GM19455 (cell line): ENCODE results near the gene SPATA18.
"Not testable (repeated sequence)": the region's sequence is repeated elsewhere in the genome, so short reads cannot be mapped to it uniquely, and the experiment has no call there.

Source experiments
- ATAC-seq: cut with Tn5 transposase; IDR thresholded peaks from one replicate; pipeline ENCODE4 v1.9.1; 2021; ENCODE audit not compliant: unreplicated experiment

The SPATA18 gene

GRCh38 chr4:52051615-52052474 lies 741 bp downstream of the SPATA18 start:
- ATAC-seq, result peak; percentile 64

DNA sequence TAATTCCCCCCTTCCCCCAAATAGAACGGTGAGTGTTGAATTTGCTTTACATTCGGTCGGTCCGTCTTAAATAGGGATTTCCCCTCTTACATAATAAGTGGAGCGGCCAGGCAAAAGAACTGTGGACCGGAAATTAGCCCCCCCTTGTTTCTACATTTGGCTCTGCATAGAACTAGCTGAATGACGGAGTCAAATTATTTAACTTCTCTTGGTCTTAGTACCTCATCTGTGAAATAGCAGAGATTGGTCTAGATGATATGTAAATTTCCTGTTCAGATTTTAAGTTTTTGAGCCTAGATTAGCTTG lies 1.3 kb downstream of the SPATA18 start:
- peak; percentile 53 for ATAC-seq

DNA sequence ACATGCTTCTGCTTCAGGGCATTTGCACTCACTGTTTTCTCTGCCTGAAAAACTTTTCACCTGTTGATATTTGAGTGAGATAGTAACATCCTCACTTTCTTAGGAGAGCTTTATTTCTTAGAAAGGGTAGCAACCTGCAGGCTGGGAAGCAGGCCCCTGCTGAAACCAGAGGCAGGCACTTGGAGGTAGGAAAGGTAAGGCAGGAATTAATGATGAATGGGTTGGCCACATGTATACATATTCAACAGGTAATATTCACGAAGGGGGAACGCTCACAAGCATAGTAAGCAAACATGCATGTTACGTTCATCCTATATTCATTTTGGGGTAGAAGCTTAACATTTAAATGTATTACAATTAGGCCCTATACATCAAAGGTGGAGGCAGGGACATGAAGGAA lies 3.1 kb downstream of the SPATA18 start:
- no peak for ATAC-seq

DNA sequence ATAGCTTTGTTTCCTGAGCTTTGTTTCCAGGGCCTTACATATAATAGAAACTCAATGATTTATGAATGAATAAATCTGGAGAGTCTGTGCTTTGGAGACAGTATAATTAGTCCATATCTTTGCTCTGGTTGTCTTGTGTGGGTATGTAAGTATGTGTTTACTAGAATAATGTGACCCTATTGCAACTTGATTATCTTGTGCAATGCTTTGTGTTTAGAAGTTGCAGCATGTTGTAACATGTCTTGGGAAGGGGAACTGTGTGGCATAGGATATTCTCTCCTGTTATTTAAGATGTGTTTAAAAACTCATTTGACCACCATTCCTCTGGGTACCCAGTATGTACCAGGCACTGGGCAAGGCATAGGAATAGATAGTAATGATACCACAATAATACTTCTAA lies 6.1 kb downstream of the SPATA18 start:
- no peak for ATAC-seq

DNA sequence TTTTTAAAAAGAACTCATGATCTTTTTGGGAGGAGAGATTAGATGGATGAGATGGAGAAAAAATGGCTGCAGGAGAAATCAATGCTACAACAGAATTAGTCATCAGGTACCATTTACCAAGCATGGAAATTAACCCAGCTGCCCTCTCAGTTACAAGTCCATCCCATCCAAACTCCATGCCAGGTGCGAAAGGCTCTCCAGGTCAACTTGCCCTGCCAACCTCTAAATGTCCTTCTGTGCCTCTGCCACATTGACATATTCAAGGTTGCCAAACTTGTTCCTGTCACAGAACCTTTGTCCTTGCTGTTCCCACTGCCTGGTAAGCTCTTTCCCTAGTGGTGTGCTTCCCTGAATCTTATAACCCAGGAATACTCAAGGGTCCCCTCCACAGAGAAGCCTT lies 7.2 kb downstream of the SPATA18 start:
- ATAC-seq, result no peak

DNA sequence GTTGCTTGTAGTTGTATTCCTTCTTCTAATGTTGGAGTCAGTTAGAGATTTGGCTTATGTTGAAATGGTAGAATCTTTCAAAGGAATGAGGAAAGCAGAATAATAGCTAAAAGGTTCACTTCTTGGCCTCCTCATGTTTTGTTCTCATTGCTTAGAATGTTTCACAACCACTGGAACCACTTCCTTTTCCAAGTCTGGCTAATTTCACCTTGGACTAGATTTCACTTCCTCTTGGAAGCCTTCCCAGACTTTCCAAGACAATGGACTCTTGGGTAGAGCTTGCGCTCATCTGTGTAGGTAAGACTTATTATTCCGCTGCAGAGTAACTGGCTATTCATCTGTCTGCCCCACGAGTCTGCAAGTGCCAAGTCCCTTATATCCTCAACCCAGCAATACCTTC lies 8.3 kb downstream of the SPATA18 start:
- no peak for ATAC-seq

DNA sequence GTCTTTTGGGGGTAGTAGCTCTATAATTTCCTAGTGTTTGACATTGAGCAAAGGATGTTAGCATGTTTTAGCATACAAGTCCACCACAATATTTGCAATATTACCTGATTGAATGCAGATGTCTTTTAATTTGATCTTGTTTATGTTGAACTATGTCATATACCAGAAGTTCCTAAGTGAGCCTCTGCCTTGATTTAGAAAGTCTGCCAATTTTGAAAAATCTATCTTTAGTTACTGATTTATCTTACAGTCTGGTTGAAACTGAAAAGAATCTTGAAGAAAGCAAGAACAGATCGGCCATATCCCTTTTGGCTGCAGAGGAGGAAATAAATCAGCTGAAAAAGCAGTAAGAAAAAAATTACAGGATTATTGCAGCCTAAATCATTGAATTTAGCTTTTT lies 18.5 kb downstream of the SPATA18 start:
- ATAC-seq, result no peak

DNA sequence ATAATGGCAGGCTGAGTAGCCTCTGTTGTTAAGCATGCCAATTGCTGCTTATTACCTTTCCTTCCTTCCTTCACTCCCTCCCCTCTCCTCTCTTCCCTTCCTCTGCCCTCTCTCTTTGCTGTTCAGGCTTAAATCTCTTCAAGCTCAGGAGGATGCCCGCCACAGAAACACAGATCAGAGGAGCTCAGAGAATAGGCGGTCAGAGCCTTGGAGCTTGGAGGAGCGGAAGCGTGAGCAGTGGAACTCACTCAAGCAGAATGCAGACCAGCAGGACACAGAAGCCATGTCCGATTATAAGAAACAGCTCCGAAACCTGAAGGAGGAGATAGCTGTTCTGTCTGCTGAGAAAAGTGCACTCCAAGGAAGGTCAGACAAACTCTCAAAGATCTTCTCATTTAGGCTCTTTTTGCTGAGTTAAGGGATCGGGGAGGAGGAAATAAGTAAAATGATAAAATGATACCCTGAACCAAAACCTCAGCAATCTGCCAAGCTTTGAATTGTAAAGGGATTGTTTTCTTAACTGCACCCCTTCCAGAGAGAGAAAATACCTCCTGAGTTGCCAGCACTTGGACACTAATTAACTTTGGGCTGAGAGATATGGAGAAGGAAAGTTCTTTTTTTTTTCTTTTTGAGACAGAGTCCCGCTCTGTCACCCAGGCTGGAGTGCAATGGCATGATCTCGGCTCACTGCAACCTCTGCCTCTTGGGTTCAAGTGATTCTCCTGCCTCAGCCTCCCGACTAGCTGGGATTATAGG lies 20.9 kb downstream of the SPATA18 start:
- ATAC-seq, result no peak

DNA sequence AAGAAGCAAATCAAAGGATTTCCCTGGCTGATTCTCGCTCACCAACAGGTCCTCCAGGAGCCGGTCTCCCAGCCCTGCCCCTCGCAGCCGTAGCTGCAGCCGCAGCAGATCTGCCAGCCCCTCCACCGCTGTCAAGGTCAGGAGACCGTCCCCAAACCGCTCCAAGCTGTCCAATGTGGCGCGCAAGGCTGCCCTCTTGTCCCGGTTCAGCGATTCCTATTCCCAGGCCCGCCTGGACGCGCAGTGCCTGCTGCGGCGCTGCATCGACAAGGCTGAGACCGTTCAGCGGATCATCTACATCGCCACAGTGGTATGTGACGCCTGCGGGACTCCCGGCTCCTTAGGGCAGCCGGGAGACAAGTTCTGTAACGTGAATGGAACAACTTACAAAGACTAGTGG lies 25.6 kb downstream of the SPATA18 start:
- ATAC-seq, result no peak

GRCh38 chr4:52079659-52080058 lies 28.6 kb downstream of the SPATA18 start:
- no peak for ATAC-seq

DNA sequence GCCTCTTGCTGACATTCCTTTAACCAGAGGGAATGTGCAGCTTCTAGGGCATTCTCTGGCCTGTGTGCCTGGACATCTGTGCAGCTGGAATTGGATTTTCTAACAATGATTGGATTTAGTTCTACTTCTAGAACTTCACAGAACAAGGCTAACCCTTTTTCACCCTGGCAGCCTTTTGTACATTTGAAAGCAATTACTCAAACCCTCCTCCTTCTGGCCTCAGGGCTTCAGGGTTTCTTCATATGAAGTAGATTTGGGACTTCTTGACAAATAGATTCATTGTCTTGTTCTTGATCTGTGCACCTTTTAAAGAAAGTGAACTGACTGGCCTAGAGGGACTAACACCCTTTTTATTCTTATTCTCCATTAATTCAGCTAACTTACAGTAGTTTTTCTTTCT lies 30.1 kb downstream of the SPATA18 start:
- ATAC-seq, result no peak

GRCh38 chr4:52086425-52086824 lies 35.3 kb downstream of the SPATA18 start:
- ATAC-seq, result not testable (repeated sequence)

DNA sequence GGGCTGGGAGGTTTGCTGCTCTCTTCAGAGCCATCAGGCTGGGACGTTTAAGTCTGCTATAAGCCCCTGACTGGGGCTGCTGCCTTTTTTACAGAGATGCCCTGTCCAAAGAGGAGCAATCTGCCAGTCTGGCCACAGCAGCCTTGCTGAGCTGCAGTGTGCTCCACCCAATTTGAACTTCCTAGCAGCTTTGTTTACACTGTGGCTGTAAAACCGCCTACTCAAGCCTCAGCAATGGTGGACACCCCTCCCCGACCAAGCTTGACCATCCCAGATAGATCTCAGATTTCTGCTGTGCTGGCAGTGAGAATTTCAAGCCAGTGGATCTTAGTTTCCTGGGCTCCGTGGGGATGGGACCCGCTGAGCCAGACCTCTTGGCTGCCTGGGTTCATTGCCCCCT lies 40.7 kb downstream of the SPATA18 start:
- no peak for ATAC-seq

DNA sequence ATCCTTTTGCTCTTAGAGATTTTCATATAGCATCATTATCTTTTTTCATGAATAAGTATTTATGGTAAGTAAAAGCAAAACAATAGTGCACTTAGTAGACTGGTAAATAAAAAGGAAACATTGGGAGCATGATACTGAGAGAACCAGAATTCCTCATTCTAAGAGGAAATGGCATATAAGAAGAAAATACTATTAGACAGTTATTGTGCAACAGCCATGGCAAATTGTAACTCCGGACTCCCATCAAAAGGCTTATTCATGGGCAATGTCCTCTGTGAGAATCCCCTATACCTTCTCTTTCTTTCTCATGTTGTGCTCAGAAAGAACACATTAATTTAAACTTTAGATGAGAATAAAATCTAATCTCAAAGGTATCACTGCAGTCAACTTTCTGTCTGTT lies 42.4 kb downstream of the SPATA18 start:
- no peak for ATAC-seq

GRCh38 chr4:52094376-52095145 lies 43.5 kb downstream of the SPATA18 start:
- ATAC-seq, result no peak

DNA sequence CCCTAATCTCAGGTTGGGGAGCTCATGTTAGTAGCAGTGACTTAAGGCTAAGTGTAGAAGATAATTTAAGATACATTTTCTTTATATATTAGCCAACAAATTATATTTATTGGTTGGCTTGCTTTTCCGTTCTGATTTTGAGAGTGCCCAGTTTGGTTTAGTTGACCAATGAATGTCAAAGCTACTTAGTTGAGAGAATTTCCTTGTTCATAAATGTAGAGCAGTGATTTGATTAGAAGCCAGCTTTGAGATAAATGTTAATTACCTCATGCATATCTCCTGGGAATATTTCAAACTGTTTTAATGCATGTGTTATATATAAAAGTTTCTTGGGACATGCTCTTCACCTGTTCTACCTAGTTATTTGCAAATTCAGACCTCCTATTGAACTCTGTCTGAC lies 44.3 kb downstream of the SPATA18 start:
- no peak for ATAC-seq

- no peak for ATAC-seq
These were observed 44.9 kb downstream of the SPATA18 start for GRCh38 chr4:52096048-52096447.

- ATAC-seq, result no peak
These were observed 47.5 kb downstream of the SPATA18 start for GRCh38 chr4:52098618-52099017.

DNA sequence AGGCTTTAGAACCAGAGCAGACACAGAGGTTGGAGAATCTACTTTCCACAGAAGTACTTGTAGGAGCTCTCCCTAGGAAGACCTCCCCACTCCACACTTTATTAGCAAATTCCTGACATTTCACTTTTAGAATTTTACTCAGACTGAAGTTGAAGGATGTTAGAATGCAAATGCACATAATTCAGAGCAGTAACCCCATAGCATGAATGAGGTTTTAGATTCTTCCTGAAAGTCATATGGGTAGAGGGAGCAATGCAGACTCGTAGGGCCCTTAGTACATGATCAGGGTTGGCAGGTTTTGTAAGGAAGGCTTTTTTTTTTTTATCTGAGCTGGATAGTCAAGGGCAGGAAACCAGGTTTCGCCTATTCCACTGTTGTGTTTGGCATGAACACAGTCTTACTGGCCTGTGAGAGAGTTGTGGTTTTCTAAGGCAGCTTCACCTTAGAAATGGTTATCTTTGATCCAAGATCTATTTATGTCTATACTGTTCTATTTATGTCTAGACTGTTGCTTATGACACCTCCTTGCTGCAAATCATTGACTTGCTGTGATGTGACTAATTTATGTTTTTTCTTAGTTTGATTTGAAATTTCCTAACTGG lies 48.9 kb downstream of the SPATA18 start:
- no peak for ATAC-seq

DNA sequence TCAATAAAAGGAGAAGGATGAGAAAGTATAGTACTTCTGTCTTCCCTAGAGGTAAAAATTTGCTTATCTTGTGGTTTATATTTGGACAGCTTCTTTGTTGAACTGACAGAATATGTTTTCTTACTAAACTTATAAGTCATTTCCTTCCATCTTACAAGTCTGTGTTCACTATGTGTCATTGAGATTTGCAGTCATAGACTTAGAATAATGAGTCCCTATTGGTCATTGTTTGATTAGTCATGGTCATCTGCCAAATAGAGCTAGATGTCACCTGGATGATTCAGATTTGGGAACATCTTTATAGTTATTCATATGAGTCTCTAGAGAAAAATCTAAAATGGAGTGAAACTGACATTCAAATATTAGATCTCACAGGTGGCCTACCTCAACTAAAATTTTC lies 51.5 kb downstream of the SPATA18 start:
- no peak for ATAC-seq

DNA sequence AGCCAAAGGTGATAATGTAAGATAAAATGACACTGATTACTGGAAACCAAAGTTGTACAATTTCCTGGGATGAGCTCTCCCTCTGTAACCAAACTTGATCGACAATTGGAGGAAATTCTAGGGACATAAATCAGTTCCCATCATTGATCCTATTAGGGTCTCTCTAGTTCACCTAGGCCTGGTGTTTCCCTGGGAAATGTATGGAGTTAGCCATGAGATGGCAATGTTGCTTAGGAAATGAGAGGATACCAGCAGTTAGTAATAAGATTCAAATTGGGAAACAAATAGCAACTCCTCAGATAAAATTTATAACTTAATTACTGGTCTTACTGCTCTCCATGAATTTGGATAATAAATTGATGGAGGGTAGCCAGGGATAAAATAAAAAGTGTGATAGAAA lies 52.2 kb downstream of the SPATA18 start:
- ATAC-seq, result no peak
